ENCODE measurements around the gene SV2C. TPM values are rescaled to one million over a fixed set of nuclear protein-coding genes. Genes with fewer than 3 reads are reported as not detected.

Gene SV2C
- total and polyA plus RNA-seq, 4 donors = under 0.01 to 0.04 (median 0.03) TPM; not detected in 1

GRCh38 chr5:76345582-76345981 lies 262.4 kb downstream of the SV2C start:
- no peak for DNase-seq (ENCODE audit: low spot score)
- no peak for TF ChIP-seq ATF3 (IDR thresholded peaks at IDR 0.05)
- no peak for TF ChIP-seq FOXA2 (IDR thresholded peaks at IDR 0.05)
- TF ChIP-seq TAF1 (conservative IDR thresholded peaks at IDR 0.05) = no peak
- no peak for TF ChIP-seq RXRA (IDR thresholded peaks at IDR 0.05)
- no peak for TF ChIP-seq ZBTB33 (IDR thresholded peaks at IDR 0.05)
- TF ChIP-seq GABPA (IDR thresholded peaks at IDR 0.05 in 1 of 2, conservative IDR thresholded peaks at IDR 0.05 in 1 of 2) = no peak
- TF ChIP-seq, protein P1, sequence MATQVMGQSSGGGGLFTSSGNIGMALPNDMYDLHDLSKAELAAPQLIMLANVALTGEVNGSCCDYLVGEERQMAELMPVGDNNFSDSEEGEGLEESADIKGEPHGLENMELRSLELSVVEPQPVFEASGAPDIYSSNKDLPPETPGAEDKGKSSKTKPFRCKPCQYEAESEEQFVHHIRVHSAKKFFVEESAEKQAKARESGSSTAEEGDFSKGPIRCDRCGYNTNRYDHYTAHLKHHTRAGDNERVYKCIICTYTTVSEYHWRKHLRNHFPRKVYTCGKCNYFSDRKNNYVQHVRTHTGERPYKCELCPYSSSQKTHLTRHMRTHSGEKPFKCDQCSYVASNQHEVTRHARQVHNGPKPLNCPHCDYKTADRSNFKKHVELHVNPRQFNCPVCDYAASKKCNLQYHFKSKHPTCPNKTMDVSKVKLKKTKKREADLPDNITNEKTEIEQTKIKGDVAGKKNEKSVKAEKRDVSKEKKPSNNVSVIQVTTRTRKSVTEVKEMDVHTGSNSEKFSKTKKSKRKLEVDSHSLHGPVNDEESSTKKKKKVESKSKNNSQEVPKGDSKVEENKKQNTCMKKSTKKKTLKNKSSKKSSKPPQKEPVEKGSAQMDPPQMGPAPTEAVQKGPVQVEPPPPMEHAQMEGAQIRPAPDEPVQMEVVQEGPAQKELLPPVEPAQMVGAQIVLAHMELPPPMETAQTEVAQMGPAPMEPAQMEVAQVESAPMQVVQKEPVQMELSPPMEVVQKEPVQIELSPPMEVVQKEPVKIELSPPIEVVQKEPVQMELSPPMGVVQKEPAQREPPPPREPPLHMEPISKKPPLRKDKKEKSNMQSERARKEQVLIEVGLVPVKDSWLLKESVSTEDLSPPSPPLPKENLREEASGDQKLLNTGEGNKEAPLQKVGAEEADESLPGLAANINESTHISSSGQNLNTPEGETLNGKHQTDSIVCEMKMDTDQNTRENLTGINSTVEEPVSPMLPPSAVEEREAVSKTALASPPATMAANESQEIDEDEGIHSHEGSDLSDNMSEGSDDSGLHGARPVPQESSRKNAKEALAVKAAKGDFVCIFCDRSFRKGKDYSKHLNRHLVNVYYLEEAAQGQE (IDR thresholded peaks at IDR 0.05) = no peak
- no peak for TF ChIP-seq MAX (IDR thresholded peaks at IDR 0.05)
- TF ChIP-seq EGR1 (IDR thresholded peaks at IDR 0.05; ENCODE audit: low read depth in 2 of 2) = no peak
- no peak for TF ChIP-seq HNF4G (IDR thresholded peaks at IDR 0.05)
- no peak for TF ChIP-seq SP1 (IDR thresholded peaks at IDR 0.05)
- TF ChIP-seq HNF4A (conservative IDR thresholded peaks at IDR 0.05) = no peak
- TF ChIP-seq JUND (IDR thresholded peaks at IDR 0.05) = no peak
- TF ChIP-seq YY1 (IDR thresholded peaks at IDR 0.05) = no peak
- TF ChIP-seq FOXA1 (IDR thresholded peaks at IDR 0.05) = no peak
- TF ChIP-seq, protein P2, sequence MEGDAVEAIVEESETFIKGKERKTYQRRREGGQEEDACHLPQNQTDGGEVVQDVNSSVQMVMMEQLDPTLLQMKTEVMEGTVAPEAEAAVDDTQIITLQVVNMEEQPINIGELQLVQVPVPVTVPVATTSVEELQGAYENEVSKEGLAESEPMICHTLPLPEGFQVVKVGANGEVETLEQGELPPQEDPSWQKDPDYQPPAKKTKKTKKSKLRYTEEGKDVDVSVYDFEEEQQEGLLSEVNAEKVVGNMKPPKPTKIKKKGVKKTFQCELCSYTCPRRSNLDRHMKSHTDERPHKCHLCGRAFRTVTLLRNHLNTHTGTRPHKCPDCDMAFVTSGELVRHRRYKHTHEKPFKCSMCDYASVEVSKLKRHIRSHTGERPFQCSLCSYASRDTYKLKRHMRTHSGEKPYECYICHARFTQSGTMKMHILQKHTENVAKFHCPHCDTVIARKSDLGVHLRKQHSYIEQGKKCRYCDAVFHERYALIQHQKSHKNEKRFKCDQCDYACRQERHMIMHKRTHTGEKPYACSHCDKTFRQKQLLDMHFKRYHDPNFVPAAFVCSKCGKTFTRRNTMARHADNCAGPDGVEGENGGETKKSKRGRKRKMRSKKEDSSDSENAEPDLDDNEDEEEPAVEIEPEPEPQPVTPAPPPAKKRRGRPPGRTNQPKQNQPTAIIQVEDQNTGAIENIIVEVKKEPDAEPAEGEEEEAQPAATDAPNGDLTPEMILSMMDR (IDR thresholded peaks at IDR 0.05; ENCODE audit: low read depth, low read length, missing input control) = no peak
- no peak for TF ChIP-seq RAD21 (IDR thresholded peaks at IDR 0.05)
- TF ChIP-seq NR2F2 (IDR thresholded peaks at IDR 0.05) = no peak
- Histone ChIP-seq H3K9me3 (ENCODE audit: control insufficient read depth in 4 of 4, low read length in 3 of 4) (no peaks in the 10 kb centered on the region), H3K4me3 (ENCODE audit: low read depth in 1 of 3, low read length in 3 of 3) (no peak overlapping the region), H3K36me3 (ENCODE audit: control insufficient read depth in 4 of 4, insufficient read depth in 3 of 4, low read depth in 1 of 4, low read length in 3 of 4) (no peaks in the 10 kb centered on the region), H3K4me1 (ENCODE audit: control insufficient read depth in 4 of 4, insufficient read depth in 4 of 4, low read length in 3 of 4) (no peaks in the 10 kb centered on the region), H3K27ac (ENCODE audit: low read depth in 1 of 2, low read length in 2 of 2) (no peak overlapping the region), H3K9ac (ENCODE audit: low read depth in 1 of 2, low read length in 2 of 2) (no peak overlapping the region), H3K27me3 (ENCODE audit: control insufficient read depth in 4 of 4, insufficient read depth in 4 of 4, low read length in 3 of 4) (no peaks in the 10 kb centered on the region)
- WGBS = 95% methylated on average over 1 of the region's 1 CpG

Measured in liver (tissue), 9 donors.